Adrenal gland (tissue), 5 donors: ENCODE data around the gene POLG2.

Experiments
- CTCF ChIP-seq, 6 experiments: fragments of 450-650 bp in 4 of 6; fragments of 200-600 bp in 2 of 6; sonication (generic) in 1 of 6; IDR thresholded peaks; 1 replicate in 5 of 6; 2 replicates in 1 of 6; pipeline versions ENCODE4 v1.5.1 to v1.8.0; 2016 to 2021; ENCODE audit warnings: antibody characterized with exemption in 6 of 6, mild to moderate bottlenecking in 2 of 6, moderate library complexity in 1 of 6
- POLR2A ChIP-seq, 2 donors: fragments of 450-650 bp; IDR thresholded peaks; one replicate each; pipeline ENCODE4 v1.6.1; 2017; ENCODE audit warnings: antibody characterized with exemption in 2 of 2, mild to moderate bottlenecking in 2 of 2, moderate library complexity in 1 of 2
- donor health status: DM: no; HTN: no; CAD: no.

GRCh38 chr17:64498308-64499203 is 1.7 kb upstream of the POLG2 start:
- TF ChIP-seq POLR2A (IDR thresholded peaks at IDR 0.05) (no peak), CTCF (IDR thresholded peaks at IDR 0.05) (no peak)
